Measurements from ENCODE around the gene SUPT3H. TPM values are rescaled to one million over a fixed set of nuclear protein-coding genes. Genes with fewer than 3 reads are reported as not detected.

Gene SUPT3H
- total and polyA plus RNA-seq, 2 donors: 9.4 to 12.5 TPM

DNA sequence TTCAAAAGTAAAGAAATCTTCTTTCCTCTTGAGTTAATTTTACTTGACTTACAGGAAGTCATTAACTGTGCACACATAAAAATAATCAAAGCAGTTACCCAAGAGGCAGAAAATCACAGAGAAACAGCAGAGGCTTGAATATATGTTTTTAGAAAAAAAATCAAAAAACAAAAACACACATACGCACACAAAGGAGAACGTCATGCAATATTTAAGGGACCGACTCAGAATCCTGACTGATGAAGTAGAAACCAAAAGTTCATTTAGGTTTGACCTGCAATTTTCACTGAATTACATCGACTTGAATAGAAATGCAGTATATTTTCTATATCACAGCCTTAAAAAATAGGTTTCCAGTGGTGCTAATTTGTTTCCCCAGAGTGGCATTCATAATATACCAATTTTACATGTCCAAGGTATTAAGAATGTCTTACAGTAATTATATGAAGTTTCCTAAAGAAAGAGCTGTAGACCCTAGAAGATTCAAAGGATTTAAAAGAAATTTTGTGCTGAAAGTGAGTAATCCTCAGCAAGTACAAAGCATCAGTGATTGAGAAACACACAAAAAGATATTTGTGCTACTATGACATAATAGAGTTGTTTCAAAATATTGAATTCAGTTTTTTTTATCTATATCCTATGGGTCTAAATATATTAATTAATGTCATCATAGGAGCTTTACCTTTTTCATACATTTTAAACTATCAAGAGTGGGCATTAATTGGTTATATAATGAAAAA, 408.1 kb downstream of the SUPT3H start:
- DNase-seq (ENCODE audit: extremely low spot score): no peak
- Histone ChIP-seq H3K27ac (ENCODE audit: low read depth) (no peak overlapping the region), H3K4me3 (ENCODE audit: low read depth, low read length) (no peak overlapping the region), H3K36me3 (ENCODE audit: insufficient read depth) (no peaks in the 10 kb centered on the region), H3K4me1 (ENCODE audit: insufficient read depth) (no peaks in the 10 kb centered on the region)
- 83% methylated on average over 4 of the region's 4 CpGs for WGBS

- no peaks in the 10 kb centered on the region for H3K36me3 ChIP-seq (ENCODE audit: insufficient read depth)
- H3K27ac ChIP-seq (ENCODE audit: low read depth): no peak overlapping the region
- no peaks in the 10 kb centered on the region for H3K4me1 ChIP-seq (ENCODE audit: insufficient read depth)
- no peak for DNase-seq (ENCODE audit: extremely low spot score)
- no peak overlapping the region for H3K4me3 ChIP-seq (ENCODE audit: low read depth, low read length)
- WGBS: 96% methylated on average over 1 of the region's 1 CpG
These were observed 410.3 kb downstream of the SUPT3H start for GRCh38 chr6:44967481-44967880.

GRCh38 chr6:44966449-44967092, 411.2 kb downstream of the SUPT3H start:
- no peak overlapping the region for H3K4me3 ChIP-seq (ENCODE audit: low read depth, low read length)
- WGBS: 54% methylated on average over 2 of the region's 2 CpGs
- no peak overlapping the region for H3K27ac ChIP-seq (ENCODE audit: low read depth)
- H3K4me1 ChIP-seq (ENCODE audit: insufficient read depth): no peaks in the 10 kb centered on the region
- no peaks in the 10 kb centered on the region for H3K36me3 ChIP-seq (ENCODE audit: insufficient read depth)
- DNase-seq (ENCODE audit: extremely low spot score): no peak

GRCh38 chr6:44965708-44966107, 412.0 kb downstream of the SUPT3H start:
- H3K4me3 ChIP-seq (ENCODE audit: low read depth, low read length): no peak overlapping the region
- H3K4me1 ChIP-seq (ENCODE audit: insufficient read depth): no peaks in the 10 kb centered on the region
- WGBS: 98% methylated on average over 4 of the region's 4 CpGs
- H3K27ac ChIP-seq (ENCODE audit: low read depth): no peak overlapping the region
- no peaks in the 10 kb centered on the region for H3K36me3 ChIP-seq (ENCODE audit: insufficient read depth)
- no peak for DNase-seq (ENCODE audit: extremely low spot score)

GRCh38 chr6:44960898-44961297, 416.8 kb downstream of the SUPT3H start:
- 86% methylated on average over 4 of the region's 4 CpGs for WGBS
- no peak for DNase-seq (ENCODE audit: extremely low spot score)
- H3K4me3 ChIP-seq (ENCODE audit: low read depth, low read length): no peak overlapping the region

GRCh38 chr6:44959651-44960050, 418.1 kb downstream of the SUPT3H start:
- DNase-seq (ENCODE audit: extremely low spot score): no peak
- H3K4me3 ChIP-seq (ENCODE audit: low read depth, low read length): no peak overlapping the region
- H3K4me1 ChIP-seq (ENCODE audit: insufficient read depth): no peaks in the 10 kb centered on the region
- H3K36me3 ChIP-seq (ENCODE audit: insufficient read depth): no peaks in the 10 kb centered on the region
- H3K27ac ChIP-seq (ENCODE audit: low read depth): no peak overlapping the region
- WGBS: 89% methylated on average over 3 of the region's 3 CpGs

More at GRCh38 chr6:44960898-44961297, 416.8 kb downstream of the SUPT3H start:
- H3K4me1 ChIP-seq (ENCODE audit: insufficient read depth): no peaks in the 10 kb centered on the region
- H3K27ac ChIP-seq (ENCODE audit: low read depth): no peak overlapping the region
- H3K36me3 ChIP-seq (ENCODE audit: insufficient read depth): no peaks in the 10 kb centered on the region

DNA sequence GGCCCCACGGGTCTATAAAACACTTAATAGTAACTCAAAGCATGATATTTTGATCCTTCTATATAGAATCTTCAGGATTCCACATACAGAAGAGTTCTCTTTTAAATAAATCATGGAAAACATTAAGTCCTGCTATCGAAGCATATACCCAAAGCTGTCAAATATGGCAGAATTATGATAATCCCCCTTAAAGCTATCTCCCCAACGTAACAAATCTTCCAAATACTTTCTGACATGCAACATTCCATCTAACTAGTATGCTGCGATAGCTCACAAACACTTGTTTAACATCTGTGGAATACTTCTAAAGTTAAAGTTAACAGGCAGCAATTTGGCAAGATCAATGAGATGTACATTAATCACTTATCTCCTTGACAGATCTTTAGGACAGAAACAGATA, 420.6 kb downstream of the SUPT3H start:
- Histone ChIP-seq H3K36me3 (ENCODE audit: insufficient read depth) (no peaks in the 10 kb centered on the region), H3K4me3 (ENCODE audit: low read depth, low read length) (no peak overlapping the region), H3K27ac (ENCODE audit: low read depth) (no peak overlapping the region), H3K4me1 (ENCODE audit: insufficient read depth) (no peaks in the 10 kb centered on the region)
- no peak for DNase-seq (ENCODE audit: extremely low spot score)
- 49% methylated on average over 4 of the region's 4 CpGs for WGBS

DNA sequence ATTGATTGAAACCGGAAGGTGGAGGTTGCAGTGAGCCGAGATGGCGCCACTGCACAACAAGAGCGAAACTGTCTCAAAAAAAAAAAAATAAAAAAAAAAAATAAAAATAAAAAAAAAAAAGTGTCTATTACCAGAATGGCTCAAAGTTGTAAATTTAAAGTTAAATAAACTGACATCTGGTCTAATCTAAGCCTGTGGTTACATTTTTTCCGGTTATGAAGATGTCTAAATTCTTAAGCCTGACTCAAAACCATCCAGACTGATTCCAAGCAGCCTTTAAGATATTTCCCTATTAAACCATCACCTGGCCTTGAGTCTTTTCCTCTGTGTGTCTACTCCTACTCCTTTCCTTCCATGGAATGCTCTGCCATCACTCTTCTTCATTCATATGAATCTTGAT, 421.3 kb downstream of the SUPT3H start:
- 95% methylated on average over 5 of the region's 5 CpGs for WGBS
- no peak overlapping the region for H3K4me3 ChIP-seq (ENCODE audit: low read depth, low read length)
- DNase-seq (ENCODE audit: extremely low spot score): no peak
- no peak overlapping the region for H3K27ac ChIP-seq (ENCODE audit: low read depth)
- H3K36me3 ChIP-seq (ENCODE audit: insufficient read depth): no peaks in the 10 kb centered on the region
- H3K4me1 ChIP-seq (ENCODE audit: insufficient read depth): no peaks in the 10 kb centered on the region

DNA sequence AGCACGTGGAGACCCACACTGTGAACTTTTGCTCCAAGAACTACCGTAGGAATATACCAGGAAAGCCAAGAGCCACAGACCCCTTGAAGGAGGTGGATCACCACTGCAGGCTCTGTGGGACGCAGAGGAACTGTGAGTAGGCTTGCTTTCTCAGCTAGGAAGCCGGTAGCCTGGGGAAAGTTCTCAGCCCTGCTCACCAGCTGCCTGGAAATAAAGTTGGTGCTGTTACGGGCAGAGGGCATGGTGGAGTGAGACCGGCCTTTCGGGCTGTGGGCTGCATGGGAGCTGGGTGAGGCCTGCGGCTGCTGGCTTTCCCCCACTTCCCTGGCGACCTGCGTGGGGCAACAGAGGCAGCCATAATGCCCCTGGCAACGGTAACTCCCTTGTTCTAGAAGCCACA, 422.6 kb downstream of the SUPT3H start:
- no peak overlapping the region for H3K27ac ChIP-seq (ENCODE audit: low read depth)
- no peak for DNase-seq (ENCODE audit: extremely low spot score)
- no peaks in the 10 kb centered on the region for H3K36me3 ChIP-seq (ENCODE audit: insufficient read depth)
- H3K4me3 ChIP-seq (ENCODE audit: low read depth, low read length): no peak overlapping the region
- WGBS: 97% methylated on average over 11 of the region's 11 CpGs
- no peaks in the 10 kb centered on the region for H3K4me1 ChIP-seq (ENCODE audit: insufficient read depth)

GRCh38 chr6:44954281-44954680, 423.5 kb downstream of the SUPT3H start:
- 95% methylated on average over 4 of the region's 4 CpGs for WGBS
- no peak overlapping the region for H3K4me3 ChIP-seq (ENCODE audit: low read depth, low read length)

GRCh38 chr6:44951253-44951747, 426.4 kb downstream of the SUPT3H start:
- over 99% methylated on average over 2 of the region's 2 CpGs for WGBS
- DNase-seq (ENCODE audit: extremely low spot score): no peak
- no peak overlapping the region for H3K4me3 ChIP-seq (ENCODE audit: low read depth, low read length)

More at GRCh38 chr6:44954281-44954680, 423.5 kb downstream of the SUPT3H start:
- H3K27ac ChIP-seq (ENCODE audit: low read depth): no peak overlapping the region
- no peaks in the 10 kb centered on the region for H3K36me3 ChIP-seq (ENCODE audit: insufficient read depth)
- no peak for DNase-seq (ENCODE audit: extremely low spot score)
- no peaks in the 10 kb centered on the region for H3K4me1 ChIP-seq (ENCODE audit: insufficient read depth)

GRCh38 chr6:44949596-44950201, 428.0 kb downstream of the SUPT3H start:
- no peaks in the 10 kb centered on the region for H3K36me3 ChIP-seq (ENCODE audit: insufficient read depth)
- no peaks in the 10 kb centered on the region for H3K4me1 ChIP-seq (ENCODE audit: insufficient read depth)
- DNase-seq (ENCODE audit: extremely low spot score): no peak
- H3K27ac ChIP-seq (ENCODE audit: low read depth): no peak overlapping the region
- H3K4me3 ChIP-seq (ENCODE audit: low read depth, low read length): no peak overlapping the region

More at GRCh38 chr6:44951253-44951747, 426.4 kb downstream of the SUPT3H start:
- H3K27ac ChIP-seq (ENCODE audit: low read depth): no peak overlapping the region
- H3K36me3 ChIP-seq (ENCODE audit: insufficient read depth): no peaks in the 10 kb centered on the region
- H3K4me1 ChIP-seq (ENCODE audit: insufficient read depth): no peaks in the 10 kb centered on the region

DNA sequence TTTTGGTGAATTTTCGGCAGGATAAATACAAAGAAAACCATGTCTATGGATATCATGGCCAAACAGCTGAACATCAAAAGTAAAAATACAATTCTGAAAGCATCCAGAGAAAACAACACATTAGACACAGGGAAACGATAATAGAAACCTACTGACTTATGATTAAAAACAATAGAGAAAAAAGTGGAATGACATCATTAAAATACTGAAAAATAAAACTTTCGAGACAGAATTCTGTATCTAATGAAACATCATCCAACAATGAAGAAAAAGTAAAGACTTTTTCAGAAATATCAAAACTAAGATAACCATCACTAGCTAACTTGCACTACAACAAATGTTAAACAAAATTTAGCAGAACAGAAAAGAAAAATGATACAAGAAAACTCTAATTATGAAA, 434.2 kb downstream of the SUPT3H start:
- no peak for DNase-seq (ENCODE audit: extremely low spot score)
- no peak overlapping the region for H3K4me3 ChIP-seq (ENCODE audit: low read depth, low read length)
- H3K27ac ChIP-seq (ENCODE audit: low read depth): no peak overlapping the region
- 96% methylated on average over 3 of the region's 3 CpGs for WGBS
- no peaks in the 10 kb centered on the region for H3K4me1 ChIP-seq (ENCODE audit: insufficient read depth)
- H3K36me3 ChIP-seq (ENCODE audit: insufficient read depth): no peaks in the 10 kb centered on the region

GRCh38 chr6:44942798-44943197, 434.9 kb downstream of the SUPT3H start:
- Histone ChIP-seq H3K27ac (ENCODE audit: low read depth) (no peak overlapping the region), H3K4me3 (ENCODE audit: low read depth, low read length) (no peak overlapping the region), H3K36me3 (ENCODE audit: insufficient read depth) (no peaks in the 10 kb centered on the region), H3K4me1 (ENCODE audit: insufficient read depth) (no peaks in the 10 kb centered on the region)
- 97% methylated on average over 1 of the region's 1 CpG for WGBS
- DNase-seq (ENCODE audit: extremely low spot score): no peak
